SK-N-SH treated with all-trans-retinoic acid at 6 μM for 48 hours (cell line): Measurements from ENCODE around the gene COG4.

ENCODE experiments used
- ATAC-seq: fragments of 200-7000 bp; cut with Tn5 transposase; 3 replicates; pipeline ENCODE4 v1.9.1; 2020; ENCODE audit warnings: mild to moderate bottlenecking, moderate library complexity
- ARNTL ChIP-seq: fragments of 450-650 bp; formaldehyde crosslinking; IDR thresholded peaks from 2 replicates; pipeline ENCODE4 v1.5.0; 2020; ENCODE audit warnings: low read depth, mild to moderate bottlenecking, moderate library complexity, borderline replicate concordance
- BACH2 ChIP-seq: fragments of 250-450 bp; sonication (Bioruptor Pico); IDR thresholded peaks from 2 replicates; pipeline ENCODE4 v1.9.0; 2021; ENCODE audit warnings: mild to moderate bottlenecking, borderline replicate concordance
- CREB5 ChIP-seq: fragments of 250-450 bp; sonication (Bioruptor Pico); IDR thresholded peaks from 2 replicates; pipeline ENCODE4 v1.5.1; 2020; ENCODE audit warnings: low read depth, mild to moderate bottlenecking, moderate library complexity
- CSDC2 ChIP-seq: fragments of 250-450 bp; sonication (Bioruptor Pico); IDR thresholded peaks from 2 replicates; pipeline ENCODE4 v1.5.0; 2020; ENCODE audit warnings: mild to moderate bottlenecking, moderate library complexity
- CSRNP3 ChIP-seq: fragments of 250-450 bp; sonication (Bioruptor Pico); IDR thresholded peaks from 2 replicates; pipeline ENCODE4 v1.5.1; 2021; ENCODE audit warnings: mild to moderate bottlenecking, moderate library complexity
- ESRRG ChIP-seq: fragments of 250-450 bp; sonication (Bioruptor Pico); IDR thresholded peaks from 2 replicates; pipeline ENCODE4 v1.6.1; 2021; ENCODE audit warnings: mild to moderate bottlenecking
- GLIS3 ChIP-seq: fragments of 250-450 bp; sonication (Bioruptor Pico); IDR thresholded peaks from 2 replicates; pipeline ENCODE4 v1.5.0; 2020; ENCODE audit warnings: mild to moderate bottlenecking, moderate library complexity
- ISL1 ChIP-seq: fragments of 250-450 bp; sonication (Bioruptor Pico); IDR thresholded peaks from 2 replicates; pipeline ENCODE4 v2.1.2; 2022; ENCODE audit warnings: mild to moderate bottlenecking, moderate library complexity
- OSR1 ChIP-seq: fragments of 250-450 bp; sonication (Bioruptor Pico); IDR thresholded peaks from 2 replicates; pipeline ENCODE4 v1.8.0; 2022; ENCODE audit warnings: moderate library complexity, mild to moderate bottlenecking, inconsistent platforms
- PATZ1 ChIP-seq: fragments of 250-450 bp; sonication (Bioruptor Pico); IDR thresholded peaks from 2 replicates; pipeline ENCODE4 v1.8.0; 2020; ENCODE audit warnings: mild to moderate bottlenecking, moderate library complexity, borderline replicate concordance
- POU6F1 ChIP-seq: fragments of 250-450 bp; sonication (Bioruptor Pico); IDR thresholded peaks from 2 replicates; pipeline ENCODE4 v1.8.0; 2021; ENCODE audit warnings: low read depth, mild to moderate bottlenecking, moderate library complexity, borderline replicate concordance
- PPARA ChIP-seq: fragments of 250-450 bp; sonication (Bioruptor Pico); IDR thresholded peaks from 2 replicates; pipeline ENCODE4 v1.5.0; 2020; ENCODE audit warnings: mild to moderate bottlenecking, borderline replicate concordance
- SNAI2 ChIP-seq: fragments of 250-450 bp; sonication (Bioruptor Pico); IDR thresholded peaks from 2 replicates; pipeline ENCODE4 v1.5.0; 2020; ENCODE audit warnings: mild to moderate bottlenecking, moderate library complexity
- TOX ChIP-seq: fragments of 250-450 bp; sonication (Bioruptor Pico); IDR thresholded peaks from 2 replicates; pipeline ENCODE4 v1.8.0; 2021; ENCODE audit warnings: mild to moderate bottlenecking, moderate library complexity, borderline replicate concordance
- TSHZ2 ChIP-seq: fragments of 250-450 bp; sonication (Bioruptor Pico); IDR thresholded peaks from 2 replicates; pipeline ENCODE4 v1.5.0; 2020; ENCODE audit warnings: mild to moderate bottlenecking, moderate library complexity
- ZC3H10 ChIP-seq: fragments of 250-450 bp; sonication (Bioruptor Pico); IDR thresholded peaks from 2 replicates; pipeline ENCODE4 v1.5.1; 2021; ENCODE audit warnings: mild to moderate bottlenecking, moderate library complexity
- ZFP3 ChIP-seq: fragments of 250-450 bp; sonication (Bioruptor Pico); IDR thresholded peaks from 2 replicates; pipeline ENCODE4 v1.5.0; 2020; ENCODE audit warnings: mild to moderate bottlenecking, moderate library complexity
- ZFP30 ChIP-seq: fragments of 450-650 bp; formaldehyde crosslinking; IDR thresholded peaks from 2 replicates; pipeline ENCODE4 v1.5.0; 2022; ENCODE audit warnings: mild to moderate bottlenecking, moderate library complexity
- ZNF565 ChIP-seq: fragments of 450-650 bp; formaldehyde crosslinking; conservative IDR thresholded peaks from 2 replicates; pipeline ENCODE4 v1.5.0; 2020; ENCODE audit warnings: low read depth, mild to moderate bottlenecking, moderate library complexity
- ZNF70 ChIP-seq: fragments of 450-650 bp; formaldehyde crosslinking; IDR thresholded peaks from 2 replicates; pipeline ENCODE4 v1.5.0; 2020; ENCODE audit warnings: mild to moderate bottlenecking, moderate library complexity

COG4 gene

GRCh38 chr16:70432356-70432722 lies 91.0 kb downstream of the COG4 start:
- TF ChIP-seq ZC3H10 (CRISPR knock-in tag): no peak
- TF ChIP-seq CSDC2: no peak
- no peak for TF ChIP-seq TSHZ2 (CRISPR knock-in tag)
- no peak for TF ChIP-seq TOX (CRISPR knock-in tag)
- TF ChIP-seq OSR1 (CRISPR knock-in tag): no peak
- no peak for TF ChIP-seq ZNF565 (CRISPR knock-in tag)
- no peak for TF ChIP-seq BACH2
- no peak for TF ChIP-seq SNAI2 (CRISPR knock-in tag)
- TF ChIP-seq ISL1 (CRISPR knock-in tag): no peak
- no peak for ATAC-seq

- ATAC-seq: no peak
- TF ChIP-seq ARNTL (no peak), ZFP3 (CRISPR knock-in tag) (no peak), POU6F1 (CRISPR knock-in tag) (no peak), PPARA (no peak), CSDC2 (no peak), CREB5 (CRISPR knock-in tag) (no peak), BACH2 (no peak), SNAI2 (CRISPR knock-in tag) (no peak), ZNF565 (CRISPR knock-in tag) (no peak), CSRNP3 (no peak), TSHZ2 (CRISPR knock-in tag) (no peak), OSR1 (CRISPR knock-in tag) (no peak), ZFP30 (CRISPR knock-in tag) (no peak), ZNF70 (CRISPR knock-in tag) (no peak), PATZ1 (CRISPR knock-in tag) (no peak), ESRRG (CRISPR knock-in tag) (no peak), GLIS3 (CRISPR knock-in tag) (no peak), ZC3H10 (CRISPR knock-in tag) (no peak), TOX (CRISPR knock-in tag) (no peak), ISL1 (CRISPR knock-in tag) (no peak)
These were observed 92.5 kb downstream of the COG4 start for GRCh38 chr16:70430667-70431536.
